ENCODE measurements around the gene CCDC175.

The CCDC175 gene

GRCh38 chr14:59510966-59511365, 65.6 kb downstream of the CCDC175 start:
- no peaks in the 10 kb centered on the region for H3F3A ChIP-seq (ENCODE audit: insufficient read depth, low read length)
- H3K9ac ChIP-seq (ENCODE audit: low read length), result no peak overlapping the region
- H3K4me1 ChIP-seq (ENCODE audit: insufficient read depth, low read length, severe bottlenecking), result no peaks in the 10 kb centered on the region
- H3K4me3 ChIP-seq (ENCODE audit: low read depth, low read length, poor library complexity, severe bottlenecking), result no peak overlapping the region
- H3K36me3 ChIP-seq (ENCODE audit: insufficient read depth, low read length), result no peaks in the 10 kb centered on the region
- no peaks in the 10 kb centered on the region for H3K27me3 ChIP-seq (ENCODE audit: insufficient read depth, low read length)
- H3K79me2 ChIP-seq (ENCODE audit: insufficient read depth, low read length), result no peaks in the 10 kb centered on the region
- H4K20me1 ChIP-seq (ENCODE audit: insufficient read depth, low read length), result no peaks in the 10 kb centered on the region
- no peak overlapping the region for H2AFZ ChIP-seq (ENCODE audit: low read length)
- no peaks in the 10 kb centered on the region for H3K9me2 ChIP-seq (ENCODE audit: low read depth, low read length)
- H3K9me3 ChIP-seq (ENCODE audit: low read length), result no peaks in the 10 kb centered on the region
- no peak overlapping the region for H3K27ac ChIP-seq (ENCODE audit: low read depth, low read length, poor library complexity, severe bottlenecking)
- TF ChIP-seq EZH2 (IDR thresholded peaks at IDR 0.05; ENCODE audit: borderline replicate concordance, low read length), result no peak
- TF ChIP-seq, protein P1, sequence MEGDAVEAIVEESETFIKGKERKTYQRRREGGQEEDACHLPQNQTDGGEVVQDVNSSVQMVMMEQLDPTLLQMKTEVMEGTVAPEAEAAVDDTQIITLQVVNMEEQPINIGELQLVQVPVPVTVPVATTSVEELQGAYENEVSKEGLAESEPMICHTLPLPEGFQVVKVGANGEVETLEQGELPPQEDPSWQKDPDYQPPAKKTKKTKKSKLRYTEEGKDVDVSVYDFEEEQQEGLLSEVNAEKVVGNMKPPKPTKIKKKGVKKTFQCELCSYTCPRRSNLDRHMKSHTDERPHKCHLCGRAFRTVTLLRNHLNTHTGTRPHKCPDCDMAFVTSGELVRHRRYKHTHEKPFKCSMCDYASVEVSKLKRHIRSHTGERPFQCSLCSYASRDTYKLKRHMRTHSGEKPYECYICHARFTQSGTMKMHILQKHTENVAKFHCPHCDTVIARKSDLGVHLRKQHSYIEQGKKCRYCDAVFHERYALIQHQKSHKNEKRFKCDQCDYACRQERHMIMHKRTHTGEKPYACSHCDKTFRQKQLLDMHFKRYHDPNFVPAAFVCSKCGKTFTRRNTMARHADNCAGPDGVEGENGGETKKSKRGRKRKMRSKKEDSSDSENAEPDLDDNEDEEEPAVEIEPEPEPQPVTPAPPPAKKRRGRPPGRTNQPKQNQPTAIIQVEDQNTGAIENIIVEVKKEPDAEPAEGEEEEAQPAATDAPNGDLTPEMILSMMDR (IDR thresholded peaks at IDR 0.05; ENCODE audit: low read length), result no peak
- no peak overlapping the region for H3K4me2 ChIP-seq (ENCODE audit: low read length)

- no peak overlapping the region for H2AFZ ChIP-seq (ENCODE audit: low read length)
- no peaks in the 10 kb centered on the region for H3K9me2 ChIP-seq (ENCODE audit: low read depth, low read length)
- H3K4me3 ChIP-seq (ENCODE audit: low read depth, low read length, poor library complexity, severe bottlenecking), result no peak overlapping the region
- H3K27ac ChIP-seq (ENCODE audit: low read depth, low read length, poor library complexity, severe bottlenecking), result no peak overlapping the region
- no peaks in the 10 kb centered on the region for H4K20me1 ChIP-seq (ENCODE audit: insufficient read depth, low read length)
- H3K79me2 ChIP-seq (ENCODE audit: insufficient read depth, low read length), result no peaks in the 10 kb centered on the region
- no peaks in the 10 kb centered on the region for H3K4me1 ChIP-seq (ENCODE audit: insufficient read depth, low read length, severe bottlenecking)
- no peaks in the 10 kb centered on the region for H3K9me3 ChIP-seq (ENCODE audit: low read length)
- peaks cover 1% of the 10 kb centered on the region; the same call in 1 of the 2 replicates for H3K36me3 ChIP-seq (ENCODE audit: insufficient read depth, low read length)
- no peaks in the 10 kb centered on the region for H3K27me3 ChIP-seq (ENCODE audit: insufficient read depth, low read length)
- TF ChIP-seq EZH2 (IDR thresholded peaks at IDR 0.05; ENCODE audit: borderline replicate concordance, low read length), result no peak
- TF ChIP-seq, protein P1 (IDR thresholded peaks at IDR 0.05; ENCODE audit: low read length), result no peak
- no peak overlapping the region for H3K4me2 ChIP-seq (ENCODE audit: low read length)
- no peak overlapping the region for H3K9ac ChIP-seq (ENCODE audit: low read length)
- H3F3A ChIP-seq (ENCODE audit: insufficient read depth, low read length), result no peaks in the 10 kb centered on the region
Observed at GRCh38 chr14:59510001-59510400, 66.6 kb downstream of the CCDC175 start.

DNA sequence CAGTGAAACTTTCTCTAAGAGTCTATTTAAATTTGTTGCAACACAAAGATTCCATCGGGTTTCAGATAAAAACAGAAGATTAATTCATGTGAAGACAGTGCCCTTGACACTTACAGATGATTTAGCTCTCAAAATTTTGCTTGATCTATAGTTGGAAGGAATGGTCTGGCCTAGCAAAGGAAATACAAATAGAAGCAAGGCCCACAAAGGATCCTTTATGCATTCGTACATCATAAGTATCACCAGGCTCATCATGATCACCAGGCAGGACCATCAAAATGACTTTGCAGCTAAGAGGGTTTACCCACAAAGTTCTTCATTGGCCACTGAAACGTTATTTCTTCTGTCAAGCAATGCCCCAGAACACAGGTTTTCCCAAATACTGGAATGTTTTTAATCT, 67.5 kb downstream of the CCDC175 start:
- no peaks in the 10 kb centered on the region for H4K20me1 ChIP-seq (ENCODE audit: insufficient read depth, low read length)
- no peaks in the 10 kb centered on the region for H3K9me2 ChIP-seq (ENCODE audit: low read depth, low read length)
- no peaks in the 10 kb centered on the region for H3K79me2 ChIP-seq (ENCODE audit: insufficient read depth, low read length)
- H3K9ac ChIP-seq (ENCODE audit: low read length), result no peak overlapping the region
- peaks cover 10% of the 10 kb centered on the region; the same call in 1 of the 2 replicates for H3K36me3 ChIP-seq (ENCODE audit: insufficient read depth, low read length)
- H3K4me3 ChIP-seq (ENCODE audit: low read depth, low read length, poor library complexity, severe bottlenecking), result no peak overlapping the region
- TF ChIP-seq EZH2 (IDR thresholded peaks at IDR 0.05; ENCODE audit: borderline replicate concordance, low read length), result no peak
- TF ChIP-seq, protein P1 (IDR thresholded peaks at IDR 0.05; ENCODE audit: low read length), result no peak
- no peaks in the 10 kb centered on the region for H3K27me3 ChIP-seq (ENCODE audit: insufficient read depth, low read length)
- H3K27ac ChIP-seq (ENCODE audit: low read depth, low read length, poor library complexity, severe bottlenecking), result no peak overlapping the region
- H3F3A ChIP-seq (ENCODE audit: insufficient read depth, low read length), result no peaks in the 10 kb centered on the region
- no peak overlapping the region for H3K4me2 ChIP-seq (ENCODE audit: low read length)
- no peaks in the 10 kb centered on the region for H3K4me1 ChIP-seq (ENCODE audit: insufficient read depth, low read length, severe bottlenecking)
- no peaks in the 10 kb centered on the region for H3K9me3 ChIP-seq (ENCODE audit: low read length)
- no peak overlapping the region for H2AFZ ChIP-seq (ENCODE audit: low read length)
